GM19035 (cell line): ENCODE data around the gene ZC3H15.

Source experiments
- ATAC-seq: cut with Tn5 transposase; IDR thresholded peaks from one replicate; pipeline ENCODE4 v1.9.1; 2021; ENCODE audit not compliant: unreplicated experiment

The ZC3H15 gene

GRCh38 chr2:186542002-186542401, 55.9 kb downstream of the ZC3H15 start:
- ATAC-seq: no peak

DNA sequence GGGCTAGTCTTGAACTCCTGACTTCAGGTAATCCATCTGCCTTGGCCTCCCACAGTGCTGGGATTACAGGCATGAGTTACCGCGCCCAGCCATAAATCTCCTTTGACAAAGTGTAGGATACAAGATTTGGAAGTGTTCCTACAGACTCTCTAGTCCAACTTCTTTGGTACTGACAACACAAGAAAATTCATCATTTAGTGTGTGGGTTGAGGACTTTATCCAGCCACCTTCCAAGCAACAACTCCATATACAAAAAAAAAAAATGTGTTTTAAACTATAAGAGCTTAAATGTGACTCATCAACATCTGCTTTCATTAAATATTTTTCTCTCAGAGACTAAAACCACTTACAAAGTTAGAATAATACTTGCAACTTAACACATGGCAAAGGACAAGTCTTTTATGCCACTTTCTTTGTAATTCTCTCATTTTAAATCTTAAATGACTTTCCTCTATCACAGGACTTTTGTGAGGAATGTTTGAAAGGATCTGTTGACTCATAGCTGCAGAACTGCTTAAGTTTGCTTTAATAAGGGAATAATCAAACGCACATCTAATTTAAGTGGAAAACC, 57.6 kb downstream of the ZC3H15 start:
- no peak for ATAC-seq

- ATAC-seq: no peak
These were observed 58.2 kb downstream of the ZC3H15 start for GRCh38 chr2:186544255-186544675.

- no peak for ATAC-seq
These were observed 60.8 kb downstream of the ZC3H15 start for GRCh38 chr2:186546846-186547245.

DNA sequence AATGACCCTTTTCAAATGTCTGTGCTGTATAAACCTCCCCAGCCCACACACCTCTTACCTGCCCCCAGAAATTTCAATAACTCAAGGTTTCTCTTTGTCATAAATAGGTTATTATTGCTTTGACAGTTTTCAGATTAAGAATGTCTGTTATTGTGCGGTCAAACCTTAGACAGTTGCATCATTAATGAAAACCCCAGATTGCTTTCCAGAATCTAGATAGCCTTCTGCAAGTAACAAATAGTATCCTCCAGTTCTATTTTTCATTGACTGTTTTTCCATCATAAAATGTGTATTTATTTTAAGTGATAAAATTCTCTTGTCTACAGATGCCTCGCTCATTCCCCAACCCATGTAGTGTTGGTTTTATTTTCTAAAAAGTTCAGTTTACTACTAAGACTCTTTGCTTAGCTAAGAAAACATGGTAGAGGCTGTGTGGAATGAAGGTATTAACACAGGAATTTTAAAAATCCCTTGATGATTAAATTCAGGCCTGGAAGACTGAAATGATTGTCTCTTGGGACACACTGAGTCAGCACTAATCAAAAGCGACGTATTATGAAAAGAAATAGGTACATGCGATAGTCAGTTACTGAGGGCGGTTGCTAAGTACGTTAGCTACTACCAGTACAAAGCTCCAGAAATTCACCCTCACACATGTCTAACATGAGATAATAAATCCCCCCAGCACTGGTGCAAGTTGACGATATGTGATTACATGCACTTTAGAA, 65.4 kb downstream of the ZC3H15 start:
- no peak for ATAC-seq

GRCh38 chr2:186554429-186554828, 68.4 kb downstream of the ZC3H15 start:
- no peak for ATAC-seq

- ATAC-seq: no peak
These were observed 69.0 kb downstream of the ZC3H15 start for GRCh38 chr2:186554850-186555671.

- ATAC-seq: no peak
These were observed 72.6 kb downstream of the ZC3H15 start for GRCh38 chr2:186558512-186559276.
